ENCODE measurements around the gene ACO2. TPM values are rescaled to one million over a fixed set of nuclear protein-coding genes. Genes with fewer than 3 reads are reported as not detected.

Gene ACO2
- polyA plus RNA-seq, 1 of the 3 experiments (the other 2 are of a cell fraction): 47.0 TPM

DNA sequence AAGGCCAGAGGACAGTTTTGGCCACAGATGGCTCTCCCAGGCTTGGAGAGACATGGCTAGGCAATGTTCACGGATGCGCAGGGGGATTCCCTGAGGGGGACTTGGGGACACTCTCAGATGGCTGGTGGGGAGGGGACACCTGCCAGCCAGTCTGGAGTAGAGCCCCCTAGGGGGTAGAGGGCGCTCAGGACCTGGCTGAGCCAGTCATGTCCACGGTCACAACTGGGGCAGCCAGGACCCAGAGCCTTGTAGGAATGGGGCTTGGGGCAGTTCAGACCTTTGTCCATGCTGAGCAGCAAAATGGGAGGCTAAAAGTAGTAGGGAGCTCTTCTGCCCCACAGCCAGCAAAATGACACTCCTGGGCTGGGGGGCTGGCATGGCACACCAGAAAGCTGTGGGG is 93.5 kb downstream of the ACO2 start:
- Histone ChIP-seq H3K27ac (ENCODE audit: low read depth in 2 of 2, low read length in 1 of 2) (peak overlapping the region in 1 of 2 experiments; percentile 71; a peak in 3 of 4 replicates), H3K36me3 (replicated peaks in 1 of 2; ENCODE audit: control insufficient read depth in 1 of 2, insufficient read depth in 2 of 2, low read length in 1 of 2) (no peaks in the 10 kb centered on the region), H3K4me1 (ENCODE audit: control insufficient read depth in 1 of 2, insufficient read depth in 2 of 2, low read depth in 1 of 2, low read length in 1 of 2) (peaks cover 3 to 31% of the 10 kb centered on the region in 2 experiments; a peak in 2 of 4 replicates), H3F3A (replicated peaks; ENCODE audit: insufficient read depth) (peaks cover 17% of the 10 kb centered on the region), H3K9me3 (no peaks in the 10 kb centered on the region), H2AFZ (ENCODE audit: low read depth) (no peak overlapping the region), H3K9me2 (no peaks in the 10 kb centered on the region), H3K9ac (no peak overlapping the region), H3K4me3 (ENCODE audit: low read depth in 2 of 2, low read length in 1 of 2) (no peak overlapping the region), H3K4me2 (peak overlapping the region; percentile 76; the same call in 1 of the 2 replicates), H3K79me2 (ENCODE audit: insufficient read depth) (no peaks in the 10 kb centered on the region), H3K27me3 (ENCODE audit: insufficient read depth) (no peaks in the 10 kb centered on the region), H4K20me1 (ENCODE audit: insufficient read depth) (no peaks in the 10 kb centered on the region)
- 60% methylated on average over 2 of the region's 4 CpGs for WGBS (ENCODE audit: low lambda C conversion rate)
- POLR2A ChIA-PET: no interaction called here
- TF ChIP-seq MXI1 (IDR thresholded peaks at IDR 0.05; ENCODE audit: low read depth, low read length) (no peak), RXRA (IDR thresholded peaks at IDR 0.05; ENCODE audit: borderline replicate concordance, low read depth) (no peak), GATA2 (CRISPR knock-in tag; IDR thresholded peaks at IDR 0.05) (no peak), FOXJ3 (CRISPR knock-in tag; IDR thresholded peaks at IDR 0.05) (no peak), RCOR1 (IDR thresholded peaks at IDR 0.05; ENCODE audit: low read length) (no peak), GABPA (IDR thresholded peaks at IDR 0.05; ENCODE audit: low read depth) (no peak), NFIC (IDR thresholded peaks at IDR 0.05; ENCODE audit: borderline replicate concordance) (no peak), YY1 (IDR thresholded peaks at IDR 0.05; ENCODE audit: low read depth) (no peak), FOSL2 (IDR thresholded peaks at IDR 0.05; ENCODE audit: borderline replicate concordance, low read depth) (no peak), EZH2phosphoT487 (IDR thresholded peaks at IDR 0.05; ENCODE audit: borderline replicate concordance, low read depth) (no peak), RFX5 (IDR thresholded peaks at IDR 0.05; ENCODE audit: low read length) (no peak), EP300 (IDR thresholded peaks at IDR 0.05; ENCODE audit: borderline replicate concordance in 1 of 2, low read depth in 1 of 2, low read length in 1 of 2) (no peak)
- TF ChIP-seq, protein P1, sequence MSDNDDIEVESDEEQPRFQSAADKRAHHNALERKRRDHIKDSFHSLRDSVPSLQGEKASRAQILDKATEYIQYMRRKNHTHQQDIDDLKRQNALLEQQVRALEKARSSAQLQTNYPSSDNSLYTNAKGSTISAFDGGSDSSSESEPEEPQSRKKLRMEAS (IDR thresholded peaks at IDR 0.05; ENCODE audit: low read depth): no peak
- TF ChIP-seq, protein P2, sequence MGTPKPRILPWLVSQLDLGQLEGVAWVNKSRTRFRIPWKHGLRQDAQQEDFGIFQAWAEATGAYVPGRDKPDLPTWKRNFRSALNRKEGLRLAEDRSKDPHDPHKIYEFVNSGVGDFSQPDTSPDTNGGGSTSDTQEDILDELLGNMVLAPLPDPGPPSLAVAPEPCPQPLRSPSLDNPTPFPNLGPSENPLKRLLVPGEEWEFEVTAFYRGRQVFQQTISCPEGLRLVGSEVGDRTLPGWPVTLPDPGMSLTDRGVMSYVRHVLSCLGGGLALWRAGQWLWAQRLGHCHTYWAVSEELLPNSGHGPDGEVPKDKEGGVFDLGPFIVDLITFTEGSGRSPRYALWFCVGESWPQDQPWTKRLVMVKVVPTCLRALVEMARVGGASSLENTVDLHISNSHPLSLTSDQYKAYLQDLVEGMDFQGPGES (IDR thresholded peaks at IDR 0.05; ENCODE audit: low read depth, low read length): no peak
- TF ChIP-seq, protein P3, sequence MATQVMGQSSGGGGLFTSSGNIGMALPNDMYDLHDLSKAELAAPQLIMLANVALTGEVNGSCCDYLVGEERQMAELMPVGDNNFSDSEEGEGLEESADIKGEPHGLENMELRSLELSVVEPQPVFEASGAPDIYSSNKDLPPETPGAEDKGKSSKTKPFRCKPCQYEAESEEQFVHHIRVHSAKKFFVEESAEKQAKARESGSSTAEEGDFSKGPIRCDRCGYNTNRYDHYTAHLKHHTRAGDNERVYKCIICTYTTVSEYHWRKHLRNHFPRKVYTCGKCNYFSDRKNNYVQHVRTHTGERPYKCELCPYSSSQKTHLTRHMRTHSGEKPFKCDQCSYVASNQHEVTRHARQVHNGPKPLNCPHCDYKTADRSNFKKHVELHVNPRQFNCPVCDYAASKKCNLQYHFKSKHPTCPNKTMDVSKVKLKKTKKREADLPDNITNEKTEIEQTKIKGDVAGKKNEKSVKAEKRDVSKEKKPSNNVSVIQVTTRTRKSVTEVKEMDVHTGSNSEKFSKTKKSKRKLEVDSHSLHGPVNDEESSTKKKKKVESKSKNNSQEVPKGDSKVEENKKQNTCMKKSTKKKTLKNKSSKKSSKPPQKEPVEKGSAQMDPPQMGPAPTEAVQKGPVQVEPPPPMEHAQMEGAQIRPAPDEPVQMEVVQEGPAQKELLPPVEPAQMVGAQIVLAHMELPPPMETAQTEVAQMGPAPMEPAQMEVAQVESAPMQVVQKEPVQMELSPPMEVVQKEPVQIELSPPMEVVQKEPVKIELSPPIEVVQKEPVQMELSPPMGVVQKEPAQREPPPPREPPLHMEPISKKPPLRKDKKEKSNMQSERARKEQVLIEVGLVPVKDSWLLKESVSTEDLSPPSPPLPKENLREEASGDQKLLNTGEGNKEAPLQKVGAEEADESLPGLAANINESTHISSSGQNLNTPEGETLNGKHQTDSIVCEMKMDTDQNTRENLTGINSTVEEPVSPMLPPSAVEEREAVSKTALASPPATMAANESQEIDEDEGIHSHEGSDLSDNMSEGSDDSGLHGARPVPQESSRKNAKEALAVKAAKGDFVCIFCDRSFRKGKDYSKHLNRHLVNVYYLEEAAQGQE (IDR thresholded peaks at IDR 0.05; ENCODE audit: low read depth, low read length): no peak
- TF ChIP-seq, protein P4, sequence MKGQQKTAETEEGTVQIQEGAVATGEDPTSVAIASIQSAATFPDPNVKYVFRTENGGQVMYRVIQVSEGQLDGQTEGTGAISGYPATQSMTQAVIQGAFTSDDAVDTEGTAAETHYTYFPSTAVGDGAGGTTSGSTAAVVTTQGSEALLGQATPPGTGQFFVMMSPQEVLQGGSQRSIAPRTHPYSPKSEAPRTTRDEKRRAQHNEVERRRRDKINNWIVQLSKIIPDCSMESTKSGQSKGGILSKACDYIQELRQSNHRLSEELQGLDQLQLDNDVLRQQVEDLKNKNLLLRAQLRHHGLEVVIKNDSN (IDR thresholded peaks at IDR 0.05; ENCODE audit: borderline replicate concordance, low read depth): no peak
- TF ChIP-seq, protein P5, sequence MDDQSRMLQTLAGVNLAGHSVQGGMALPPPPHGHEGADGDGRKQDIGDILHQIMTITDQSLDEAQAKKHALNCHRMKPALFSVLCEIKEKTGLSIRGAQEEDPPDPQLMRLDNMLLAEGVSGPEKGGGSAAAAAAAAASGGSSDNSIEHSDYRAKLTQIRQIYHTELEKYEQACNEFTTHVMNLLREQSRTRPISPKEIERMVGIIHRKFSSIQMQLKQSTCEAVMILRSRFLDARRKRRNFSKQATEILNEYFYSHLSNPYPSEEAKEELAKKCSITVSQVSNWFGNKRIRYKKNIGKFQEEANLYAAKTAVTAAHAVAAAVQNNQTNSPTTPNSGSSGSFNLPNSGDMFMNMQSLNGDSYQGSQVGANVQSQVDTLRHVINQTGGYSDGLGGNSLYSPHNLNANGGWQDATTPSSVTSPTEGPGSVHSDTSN (IDR thresholded peaks at IDR 0.05): no peak
- no peak for DNase-seq
- CTCF ChIA-PET: no interaction called here
